HG02884 (cell line): ENCODE data around the gene ARHGAP18.

ENCODE experiments used
- ATAC-seq: cut with Tn5 transposase; IDR thresholded peaks from one replicate; pipeline ENCODE4 v1.9.1; 2021; ENCODE audit warnings: mild to moderate bottlenecking, moderate library complexity; ENCODE audit not compliant: unreplicated experiment

ARHGAP18 gene

DNA sequence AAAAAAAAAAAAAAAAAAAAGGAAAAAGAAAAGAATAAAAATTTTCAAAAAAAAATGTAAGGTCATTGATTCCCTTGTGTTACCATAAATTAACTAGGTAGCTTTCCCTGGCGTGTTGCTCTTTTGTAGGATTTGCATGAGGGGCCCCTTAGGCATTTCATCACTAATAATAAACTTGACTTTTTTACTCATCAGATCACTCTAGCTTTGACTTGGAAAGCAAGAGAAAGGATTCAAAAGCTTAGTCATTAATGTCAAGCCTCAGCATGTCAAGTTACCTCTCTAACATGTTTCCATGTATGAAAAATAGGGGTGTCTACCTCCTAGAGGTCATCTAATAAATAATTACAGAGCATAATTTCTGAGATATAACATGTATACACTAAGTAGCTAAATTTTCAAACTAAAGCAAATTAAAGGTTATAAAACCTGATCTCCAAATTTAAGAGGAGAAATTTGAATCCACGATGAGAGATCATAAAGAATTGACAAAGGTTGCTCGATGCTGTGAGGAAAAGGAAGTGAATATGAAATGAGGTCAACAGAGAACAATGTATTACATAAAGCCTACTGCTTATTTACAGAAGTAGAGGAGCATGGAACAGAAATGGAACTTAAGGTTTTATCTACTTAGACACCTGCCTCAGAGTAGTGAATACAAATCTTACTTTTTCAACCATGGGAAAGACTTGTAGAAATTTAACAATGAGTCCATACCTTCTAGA lies 86.8 kb downstream of the ARHGAP18 start:
- peak; percentile 72 for ATAC-seq

DNA sequence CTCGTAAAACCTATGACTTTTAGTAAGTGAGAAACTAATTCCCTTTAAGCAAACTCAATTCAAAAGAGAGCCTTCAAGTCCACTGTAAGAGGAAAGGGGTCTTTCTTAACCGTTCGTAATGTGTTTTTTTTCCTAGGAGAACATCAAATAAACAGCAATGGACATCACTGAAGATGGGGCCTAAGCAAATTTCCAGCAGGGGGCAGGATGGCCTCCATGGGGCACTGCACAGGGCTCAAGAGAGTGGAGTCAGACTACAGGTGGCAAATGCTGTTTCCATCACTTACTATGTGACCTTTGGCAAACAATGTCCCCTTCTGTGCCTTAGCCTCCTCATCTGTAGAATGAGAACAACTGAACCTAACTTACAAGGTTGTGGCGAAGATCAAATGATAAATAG lies 88.7 kb downstream of the ARHGAP18 start:
- ATAC-seq = no peak

DNA sequence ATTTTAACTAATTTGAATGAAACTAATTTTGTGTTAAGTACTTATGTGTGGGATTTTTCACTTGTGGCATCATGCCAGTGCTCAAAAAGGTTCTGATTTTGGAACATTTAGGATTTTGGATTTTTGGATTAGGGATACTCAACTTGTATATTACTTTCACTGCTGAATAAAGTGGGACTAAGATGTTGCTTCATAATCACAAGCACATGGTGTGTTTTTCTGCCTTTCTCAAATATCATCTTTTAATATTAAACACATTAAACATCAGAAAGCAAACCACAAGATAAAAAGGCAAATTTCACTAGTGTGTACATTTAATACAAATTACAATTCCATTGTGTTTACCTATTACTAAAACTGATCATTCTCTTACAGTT lies 89.8 kb downstream of the ARHGAP18 start:
- no peak for ATAC-seq

DNA sequence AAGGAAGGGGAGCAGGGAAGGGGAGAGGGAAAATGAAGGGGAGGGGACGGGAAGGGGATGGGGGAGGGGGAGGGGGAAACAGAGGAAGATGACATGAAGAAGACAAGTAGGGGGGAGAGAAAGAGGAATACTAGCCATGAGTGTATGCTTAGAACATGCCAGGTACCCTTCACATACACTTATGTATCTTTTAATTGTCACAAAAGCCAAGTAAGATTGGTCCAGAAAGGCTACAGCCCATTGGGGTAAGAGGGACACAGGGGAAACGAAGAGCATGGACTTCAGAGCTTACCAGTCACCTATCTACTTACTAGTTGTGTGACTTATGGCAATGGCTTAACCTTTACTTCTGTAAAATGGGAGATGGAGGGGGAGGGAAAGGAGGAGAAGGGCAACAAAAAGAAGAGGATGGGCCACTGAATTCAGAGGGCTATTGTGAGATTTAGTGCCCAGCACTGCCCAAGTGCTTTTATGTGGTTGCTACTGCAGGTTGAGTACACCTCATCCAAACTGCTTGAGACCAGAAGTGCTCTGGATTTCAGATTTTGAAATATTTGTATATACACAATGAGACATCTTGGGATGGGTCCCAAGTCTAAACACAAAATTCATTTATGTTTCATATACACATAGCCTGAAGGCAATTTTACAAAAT lies 90.3 kb downstream of the ARHGAP18 start:
- no peak for ATAC-seq

DNA sequence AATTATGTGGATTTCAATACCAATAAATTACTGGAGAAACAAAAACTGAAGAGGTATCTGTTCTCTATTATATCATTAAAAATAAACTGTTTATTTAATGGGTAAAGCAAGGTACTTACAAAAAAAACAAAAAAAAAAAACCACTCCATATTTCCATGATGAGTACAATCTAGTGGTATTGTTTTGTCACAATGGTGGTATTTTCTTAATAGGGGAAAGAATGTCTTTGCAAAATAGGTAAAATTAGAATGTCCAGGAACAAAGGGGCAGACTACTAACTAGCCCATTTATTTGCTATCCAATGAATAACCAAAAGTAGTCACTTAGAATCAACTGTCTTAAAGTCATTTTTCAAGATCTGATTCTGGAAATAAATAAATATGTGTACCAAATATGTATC lies 92.0 kb downstream of the ARHGAP18 start:
- ATAC-seq = no peak

DNA sequence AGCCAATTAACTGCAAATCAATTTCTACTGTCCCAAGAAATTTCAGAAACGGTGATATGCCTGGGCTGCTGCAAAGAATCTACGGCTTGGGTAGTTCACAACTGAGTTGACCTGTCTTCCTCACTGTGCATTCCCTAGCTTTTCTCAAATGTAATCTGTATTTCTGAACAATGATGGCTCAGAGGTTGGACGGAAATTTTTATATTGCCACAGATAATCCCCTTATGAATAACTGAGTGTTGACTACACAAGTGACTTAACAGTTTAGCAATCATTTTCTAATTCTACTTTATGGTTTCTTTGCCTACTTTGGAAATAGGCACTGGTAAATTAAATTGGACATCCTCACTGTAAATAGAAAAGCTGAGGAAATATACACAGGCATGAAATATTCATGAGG lies 94.5 kb downstream of the ARHGAP18 start:
- ATAC-seq = no peak

DNA sequence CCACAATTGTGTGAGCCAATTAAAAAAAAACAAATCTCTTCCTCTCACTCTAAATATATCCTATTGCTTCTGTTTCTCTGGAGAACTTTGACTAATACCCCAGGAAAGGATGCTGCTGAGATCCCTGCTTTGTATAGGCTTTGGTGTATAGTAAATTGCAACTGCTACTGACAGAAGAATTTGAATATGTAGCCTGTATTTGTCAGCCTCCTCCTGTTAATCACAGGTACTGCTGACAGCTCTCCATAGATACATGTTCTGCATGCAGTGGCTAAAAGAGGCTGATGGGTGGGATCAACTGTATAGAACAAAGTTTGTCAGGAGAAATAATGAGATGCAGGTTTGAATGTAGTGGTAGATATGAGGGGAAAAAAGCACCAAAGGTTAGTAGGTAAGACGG lies 95.0 kb downstream of the ARHGAP18 start:
- ATAC-seq = no peak

DNA sequence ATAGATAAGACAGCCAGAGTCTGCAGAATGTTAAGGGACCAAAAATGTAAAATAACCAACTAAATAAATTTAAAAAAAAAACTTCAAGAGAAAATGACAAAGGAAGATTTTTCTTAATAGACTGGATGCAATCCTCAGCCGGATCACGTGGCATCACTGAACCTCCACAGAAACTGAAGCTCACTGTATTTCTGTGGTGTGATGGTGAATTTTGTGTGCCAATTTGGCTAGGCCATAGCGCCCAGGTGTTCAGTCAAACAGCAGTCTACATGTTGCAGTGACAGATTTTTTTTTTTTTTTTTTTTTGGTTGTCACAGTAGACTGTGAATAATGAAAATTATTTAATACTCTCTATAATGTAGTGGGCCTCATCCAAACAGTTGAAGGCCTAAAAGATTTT lies 95.5 kb downstream of the ARHGAP18 start:
- ATAC-seq = no peak

DNA sequence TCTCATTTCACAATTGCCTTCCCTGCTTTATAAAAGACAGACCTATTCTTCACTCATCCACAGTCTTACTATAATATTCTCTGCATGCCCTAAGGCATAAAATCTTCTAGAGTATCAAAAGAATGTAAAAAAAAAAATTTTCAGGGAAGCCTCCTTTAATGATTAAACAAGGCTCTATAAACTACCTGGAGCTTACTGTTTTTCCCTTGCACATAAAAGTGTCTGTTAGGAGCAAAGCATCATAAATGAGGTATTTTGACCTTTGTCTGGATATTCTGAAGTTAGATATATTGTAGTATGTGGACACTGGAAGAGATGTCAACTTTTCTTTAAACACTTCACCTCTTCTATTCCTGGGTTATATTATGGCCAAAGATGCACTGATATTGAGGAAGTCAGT lies 97.5 kb downstream of the ARHGAP18 start:
- no peak for ATAC-seq

DNA sequence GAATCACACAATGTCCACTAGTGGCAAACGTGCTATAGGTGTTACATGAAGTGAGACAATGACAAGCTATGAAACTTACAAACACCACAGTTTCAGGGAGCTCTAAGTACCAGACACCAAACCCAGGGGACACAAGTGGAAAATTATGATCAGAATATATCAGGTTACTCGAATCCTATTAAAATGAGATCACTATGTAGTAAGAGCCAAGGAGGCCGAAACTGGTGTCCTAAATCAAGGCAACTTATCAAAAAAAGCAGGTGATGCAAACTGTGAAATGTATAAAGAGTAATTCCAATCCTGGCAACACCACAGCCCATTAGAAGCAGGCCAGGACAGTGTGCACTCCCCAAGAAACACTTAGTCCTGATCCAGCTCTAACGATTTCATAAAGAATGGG lies 100.3 kb downstream of the ARHGAP18 start:
- ATAC-seq = no peak

DNA sequence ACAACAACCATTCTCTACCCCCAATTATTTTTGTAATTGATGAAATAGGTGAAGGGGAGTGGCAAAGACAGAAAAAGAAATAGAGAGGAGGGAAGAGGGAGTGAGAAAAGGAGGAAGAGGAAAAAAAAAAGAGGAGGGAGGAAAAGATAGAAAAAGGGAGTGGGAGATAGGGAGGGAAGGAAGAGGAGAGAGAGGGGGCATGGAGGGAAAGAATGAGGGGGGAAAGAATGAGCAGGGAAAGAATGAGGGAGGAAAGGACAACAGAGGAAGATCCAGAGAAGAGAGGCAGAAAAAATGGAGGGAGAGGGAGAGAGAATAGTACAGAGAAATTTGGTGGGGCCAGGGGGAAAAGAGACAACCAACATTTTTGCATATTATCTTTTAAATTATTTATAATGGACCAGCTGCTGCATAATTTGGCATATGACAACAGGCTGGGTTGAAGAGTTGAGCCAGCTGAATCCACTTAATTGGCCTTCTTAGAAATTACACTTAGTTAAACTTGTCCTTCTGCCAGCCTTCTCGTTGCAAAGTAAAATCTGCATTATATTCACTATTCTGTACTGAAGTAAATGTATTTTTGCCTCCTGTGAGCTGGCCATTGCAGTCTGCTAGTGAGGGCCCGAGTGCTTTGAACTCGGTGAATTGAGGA lies 101.0 kb downstream of the ARHGAP18 start:
- ATAC-seq = no peak

DNA sequence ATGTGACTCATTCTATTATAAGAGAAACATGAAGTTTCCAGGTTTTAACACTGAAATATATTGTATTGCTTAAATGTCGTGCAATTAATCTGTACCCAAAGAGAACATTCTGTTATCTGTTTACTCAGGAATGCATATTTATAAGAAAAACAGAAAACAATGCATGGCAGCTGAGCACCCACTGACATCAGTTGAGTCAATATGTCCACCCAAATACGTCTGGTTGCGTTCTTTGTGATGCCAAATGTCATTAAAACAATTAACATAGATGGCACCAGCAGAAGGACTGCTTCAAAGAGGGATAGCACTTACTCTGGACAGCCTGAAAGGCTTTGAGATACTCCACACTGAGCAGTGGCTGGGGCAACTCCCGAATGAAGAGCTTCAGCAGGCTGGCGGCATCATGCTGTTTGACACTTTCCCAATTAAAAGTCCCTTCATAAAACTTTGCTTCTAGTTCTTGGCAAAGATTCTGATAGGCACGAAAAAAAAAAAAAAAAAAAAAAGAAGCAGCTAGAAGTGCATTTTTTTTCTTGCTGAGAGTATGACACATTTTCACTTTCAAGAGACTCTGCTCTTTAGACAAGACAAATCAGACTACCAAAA lies 102.3 kb downstream of the ARHGAP18 start:
- ATAC-seq = no peak

DNA sequence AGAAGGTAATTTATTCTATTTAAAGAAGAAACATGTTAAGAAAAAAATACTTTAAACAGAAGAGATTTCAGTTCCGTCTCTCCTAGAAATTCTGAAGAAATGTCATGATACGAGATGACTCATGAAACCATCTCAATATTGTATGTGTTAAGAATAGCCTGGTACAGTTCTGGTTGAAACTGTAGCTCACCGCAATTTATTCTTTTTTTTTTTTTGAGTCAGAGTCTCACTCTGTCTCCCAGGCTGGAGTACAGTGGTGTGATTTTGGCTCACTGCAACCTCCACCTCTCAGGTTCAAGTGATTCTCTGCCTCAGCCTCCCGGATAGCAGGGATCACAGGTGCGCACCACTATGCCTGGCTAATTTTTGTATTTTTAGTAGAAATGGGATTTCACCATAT lies 103.3 kb downstream of the ARHGAP18 start:
- ATAC-seq = peak; percentile 73

DNA sequence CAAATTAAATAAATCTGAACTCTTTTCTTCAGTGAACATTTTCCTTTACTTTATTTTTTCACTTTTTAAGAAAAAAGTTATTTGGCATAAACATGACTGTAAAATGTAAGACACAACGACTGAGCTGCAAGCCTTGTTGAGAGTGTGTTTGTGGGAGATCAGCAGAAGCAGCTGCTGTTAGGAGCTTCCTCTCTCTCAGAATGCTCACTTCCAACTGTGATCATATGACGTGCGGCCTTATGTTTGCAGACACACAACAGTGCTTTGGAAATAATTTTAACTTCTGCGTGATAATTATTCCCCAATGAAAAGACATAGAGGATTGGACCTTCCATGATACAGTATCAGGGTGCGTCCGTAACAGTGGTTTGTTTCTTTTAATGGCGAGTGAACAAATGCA lies 104.0 kb downstream of the ARHGAP18 start:
- no peak for ATAC-seq

DNA sequence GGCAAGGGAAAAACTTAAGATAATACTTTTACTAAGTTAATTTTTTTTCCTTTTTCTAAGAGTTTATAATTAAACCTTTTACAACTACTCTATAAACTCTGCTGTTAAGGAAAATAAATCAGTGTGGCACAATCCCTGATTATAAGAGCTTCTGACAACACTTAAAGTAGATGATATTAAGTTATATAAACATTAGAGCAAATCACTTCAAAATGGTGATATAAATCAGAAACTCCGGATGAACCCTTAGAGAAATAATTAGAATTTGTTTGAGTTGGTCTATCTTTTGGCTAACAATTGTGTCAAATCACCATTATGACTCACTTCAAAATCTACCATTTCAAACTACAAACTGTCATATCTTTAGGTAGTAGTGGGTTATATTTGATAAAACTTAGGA lies 104.9 kb downstream of the ARHGAP18 start:
- no peak for ATAC-seq

DNA sequence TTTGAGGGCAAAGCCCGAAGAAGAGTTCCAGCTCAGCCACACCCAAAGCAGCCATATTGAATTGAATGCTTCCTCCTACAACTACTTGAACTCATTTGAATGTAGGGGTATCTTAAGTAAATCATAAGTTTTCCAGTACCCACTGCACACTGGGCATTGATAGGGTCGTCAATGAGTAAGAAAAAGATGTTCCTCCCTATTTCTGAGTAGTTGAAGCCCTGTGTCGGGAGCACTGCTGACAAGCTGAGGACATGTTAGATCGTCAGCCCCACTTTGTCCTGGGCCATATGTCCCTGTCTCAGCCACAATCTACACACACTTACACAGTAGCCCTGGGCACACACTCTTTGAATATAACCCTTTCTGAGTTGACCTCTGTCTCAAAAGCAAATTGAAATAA lies 105.7 kb downstream of the ARHGAP18 start:
- ATAC-seq = no peak

DNA sequence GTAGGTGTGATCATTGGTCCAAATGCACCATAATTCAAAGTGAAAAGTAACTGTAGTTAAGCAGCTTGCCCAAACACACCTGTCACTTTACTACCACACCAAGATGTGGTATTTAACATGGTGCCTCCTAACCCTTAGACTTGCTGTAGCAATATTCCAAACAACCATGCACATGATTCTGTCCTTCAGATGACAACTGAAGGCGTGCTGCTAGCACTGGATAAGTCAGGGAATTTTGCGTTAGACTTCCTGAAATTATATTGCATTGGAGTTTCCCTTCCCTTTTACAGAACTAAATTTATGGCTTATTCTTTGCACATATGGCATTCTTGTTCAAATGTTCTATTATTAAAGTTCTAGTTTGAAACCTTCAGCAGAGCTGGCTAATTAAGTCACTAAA lies 106.2 kb downstream of the ARHGAP18 start:
- no peak for ATAC-seq

DNA sequence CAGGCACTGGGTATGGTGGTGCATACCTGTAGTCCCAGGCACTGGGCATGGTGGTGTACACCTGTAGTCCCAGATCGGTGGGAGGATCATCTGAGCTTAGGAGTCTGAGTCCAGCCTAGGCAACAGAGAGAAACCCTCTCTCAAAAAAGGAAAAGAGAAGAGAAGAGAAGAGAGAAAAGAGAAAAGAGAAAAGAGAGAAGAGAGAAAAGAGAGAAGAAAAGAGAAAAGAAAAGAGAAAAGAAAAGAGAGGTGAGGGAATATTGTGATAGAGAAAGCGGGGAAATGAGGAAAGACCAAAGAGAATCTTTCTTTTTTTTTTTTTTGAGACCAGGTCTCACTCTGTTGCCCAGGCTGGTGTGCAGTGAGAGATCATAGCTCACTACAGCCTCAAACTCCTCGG lies 108.7 kb downstream of the ARHGAP18 start:
- no peak for ATAC-seq

DNA sequence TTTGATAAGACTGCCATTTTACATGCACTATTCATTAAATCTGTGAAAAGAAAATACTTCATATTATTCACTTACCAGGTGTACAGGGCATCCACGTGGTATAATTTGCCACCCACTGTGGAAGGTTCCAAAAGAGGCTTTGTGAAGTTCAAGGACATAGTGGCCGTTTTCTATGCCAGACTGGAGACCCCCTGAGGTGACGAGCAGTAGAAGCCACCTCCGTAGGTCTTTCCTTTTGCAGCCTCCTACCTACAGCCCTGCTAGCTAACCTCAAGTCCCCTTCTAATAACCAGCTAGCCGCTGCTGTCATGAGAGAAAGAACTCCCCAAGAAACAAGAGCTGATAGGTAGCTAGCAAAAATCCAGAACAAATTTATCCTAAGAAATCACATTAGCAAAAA lies 110.5 kb downstream of the ARHGAP18 start:
- ATAC-seq = no peak

DNA sequence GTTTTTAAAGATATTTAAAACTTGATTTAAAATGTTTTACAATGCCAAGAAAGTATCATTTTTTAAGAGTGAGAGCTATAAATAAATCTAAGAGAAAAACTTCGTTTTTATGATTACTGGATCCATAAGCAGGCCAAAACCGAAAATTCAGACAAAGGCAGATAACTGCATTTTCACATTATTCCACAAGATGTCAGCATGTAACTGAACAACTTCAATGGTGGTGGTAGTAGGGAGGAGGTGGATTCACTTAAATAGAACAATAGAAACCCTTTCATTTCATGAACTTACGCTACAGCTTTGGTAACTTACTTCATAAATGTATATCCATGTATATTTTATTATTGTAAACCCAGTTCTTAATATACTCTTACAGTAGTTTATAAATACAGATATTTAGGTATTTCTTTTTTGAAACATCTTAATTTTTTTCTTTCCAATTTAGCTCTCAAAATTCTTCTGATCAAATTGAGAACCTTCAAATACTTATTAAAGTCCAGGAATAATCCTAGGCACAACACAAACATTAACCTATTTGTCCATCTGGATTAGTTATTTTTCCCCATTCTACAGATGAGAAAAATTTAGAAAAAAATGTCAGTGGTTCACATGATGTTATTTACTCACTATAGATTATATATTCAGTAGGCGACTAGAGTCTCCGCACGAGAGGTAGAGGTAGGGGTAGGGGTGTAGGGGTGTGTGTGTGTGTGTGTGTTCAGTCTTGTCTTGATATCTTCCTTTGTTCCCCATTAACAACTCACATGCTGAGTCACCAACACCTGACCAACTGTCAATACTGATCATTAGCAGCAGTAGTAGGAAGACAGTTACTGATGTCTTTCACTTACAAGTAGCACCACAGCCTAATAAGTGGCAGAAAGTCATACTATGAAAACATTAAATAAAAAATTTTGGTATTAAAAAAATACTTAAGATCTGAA lies 111.5 kb downstream of the ARHGAP18 start:
- ATAC-seq = peak; percentile 39
